Vagina (tissue), 2 donors: Measurements from ENCODE around the gene TRAF3IP1. TPM values are rescaled to one million over a fixed set of nuclear protein-coding genes. Genes with fewer than 3 reads are reported as not detected.
"Not testable (repeated sequence)": the region's sequence is repeated elsewhere in the genome, so short reads cannot be mapped to it uniquely, and the experiment has no call there.

Experiments used
- DNase-seq, 2 donors: peaks; one replicate each; pipeline ENCODE4 v3.0.0-alpha.2; 2017; ENCODE audit errors: extremely low spot score in 2 of 2
- H3K27ac ChIP-seq: fragments of 200-600 bp; sonication (generic); one replicate; pipeline ENCODE4 v1.5.1; 2019
- H3K27me3 ChIP-seq: fragments of 200-600 bp; sonication (generic); one replicate; pipeline ENCODE4 v1.5.1; 2019
- H3K36me3 ChIP-seq, 2 donors: fragments of 200-600 bp; sonication (generic); one replicate each; pipeline ENCODE4 v1.5.1; 2017 to 2019
- H3K4me1 ChIP-seq: fragments of 200-600 bp; sonication (generic); one replicate; pipeline ENCODE4 v1.5.1; 2019
- H3K4me3 ChIP-seq, 2 donors: fragments of 200-600 bp; sonication (generic); 1 replicate in 1 of 2; 2 replicates in 1 of 2; pipeline ENCODE4 v1.5.1; 2016 to 2019
- H3K9me3 ChIP-seq: fragments of 200-600 bp; sonication (generic); one replicate; pipeline ENCODE4 v1.5.1; 2019
- POLR2A ChIP-seq, 2 donors: fragments of 450-650 bp; IDR thresholded peaks; one replicate each; pipeline ENCODE4 v1.6.1; 2017; ENCODE audit warnings: antibody characterized with exemption in 2 of 2, mild to moderate bottlenecking in 2 of 2, moderate library complexity in 2 of 2
- POLR2AphosphoS5 ChIP-seq, 2 donors: sonication (generic); formaldehyde crosslinking; IDR thresholded peaks; one replicate each; pipeline ENCODE4 v1.9.0; 2017; ENCODE audit warnings: antibody characterized with exemption in 2 of 2, mild to moderate bottlenecking in 2 of 2, low read depth in 1 of 2; ENCODE audit not compliant: insufficient read depth in 1 of 2
- intact Hi-C: fragments of 100-400 bp; cut with DNase I; formaldehyde crosslinking; loops from one replicate; pipeline ENCODE4 v1.15.1; 2023
- total RNA-seq: library from RNA; depleted of rRNA; stranded (reverse); fragments of >200 nt; gene quantifications from one replicate; pipeline ENCODE4 v1.2.3, GENCODE V29; 2016
- TF ChIP-seq, protein P1 (sequence below), 3 experiments: fragments of 450-650 bp in 2 of 3; fragments of 200-600 bp in 1 of 3; sonication (generic) in 1 of 3; IDR thresholded peaks; one replicate each; pipeline ENCODE4 v1.5.1; 2017 to 2019; ENCODE audit warnings: antibody characterized with exemption in 3 of 3, mild to moderate bottlenecking in 2 of 3, moderate library complexity in 2 of 3

Gene TRAF3IP1
- total RNA-seq, 1 donor from 2014 or later: 10.3 TPM

DNA sequence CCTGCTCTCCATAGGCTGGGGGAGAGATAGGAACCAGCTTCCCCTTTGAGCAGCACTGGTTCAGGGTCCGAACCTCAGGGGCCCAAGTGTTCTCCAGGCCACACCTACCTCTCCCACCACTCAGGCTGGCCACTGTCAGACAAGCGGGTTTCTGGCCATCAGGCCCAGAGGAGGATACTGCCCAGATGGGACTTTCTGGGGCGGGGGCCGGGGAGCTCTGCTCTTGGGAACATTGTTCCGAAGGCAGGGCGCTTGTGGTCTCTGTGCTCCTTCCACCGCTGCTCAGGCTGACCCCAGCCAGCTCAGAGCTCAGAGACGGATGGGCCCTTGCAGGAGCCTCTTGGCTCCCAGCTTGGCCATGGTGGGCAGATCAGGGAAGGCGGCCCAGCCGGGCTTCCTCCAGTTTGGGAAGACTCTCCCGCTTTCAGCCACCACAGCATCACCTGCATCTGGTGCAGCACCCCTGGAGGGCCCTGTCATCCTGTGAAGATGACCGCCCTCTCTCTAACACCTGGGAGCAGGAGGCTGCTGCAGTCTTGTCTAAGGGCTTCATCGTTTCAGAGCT is 5.2 kb upstream of the TRAF3IP1 start:
- peaks cover 8% of the 10 kb centered on the region for H3K4me1 ChIP-seq
- TF ChIP-seq POLR2A (IDR thresholded peaks at IDR 0.05): no peak
- no peaks in the 10 kb centered on the region for H3K9me3 ChIP-seq
- no peak overlapping the region for H3K27ac ChIP-seq
- no peak for DNase-seq
- intact Hi-C loops: no loop called here
- H3K36me3 ChIP-seq: no peaks in the 10 kb centered on the region
- H3K4me3 ChIP-seq: no peak overlapping the region
- H3K27me3 ChIP-seq: no peaks in the 10 kb centered on the region

DNA sequence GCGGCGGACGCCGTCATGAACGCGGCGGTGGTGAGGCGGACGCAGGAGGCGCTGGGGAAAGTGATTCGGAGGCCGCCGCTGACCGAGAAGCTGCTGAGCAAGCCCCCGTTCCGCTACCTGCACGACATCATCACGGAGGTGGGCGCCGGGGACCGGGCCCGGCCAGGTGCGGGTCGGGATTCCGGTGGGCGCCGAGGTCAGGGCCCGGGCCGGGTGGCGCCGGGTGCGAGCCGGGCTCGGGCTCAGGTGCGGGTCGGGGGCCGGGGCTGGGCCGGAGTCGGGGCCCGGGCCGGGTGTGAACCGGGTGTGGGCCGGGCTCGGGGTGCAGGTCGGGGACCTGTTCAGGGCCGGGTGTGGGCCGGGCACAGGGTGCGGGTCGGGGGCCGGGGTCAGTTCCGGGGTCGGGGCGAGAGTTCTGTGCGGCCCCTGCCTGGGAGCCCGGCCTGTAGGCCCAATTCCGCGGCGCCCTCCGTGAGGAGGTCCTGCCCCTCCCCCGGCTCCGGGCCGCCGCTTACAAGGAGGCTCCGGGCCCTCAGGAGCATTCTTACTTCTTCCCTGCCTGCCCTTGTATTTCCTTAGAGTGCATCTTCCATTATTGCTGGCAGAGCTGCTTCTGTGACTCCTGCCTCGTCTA is 447 bp downstream of the TRAF3IP1 start:
- TF ChIP-seq, protein P1, sequence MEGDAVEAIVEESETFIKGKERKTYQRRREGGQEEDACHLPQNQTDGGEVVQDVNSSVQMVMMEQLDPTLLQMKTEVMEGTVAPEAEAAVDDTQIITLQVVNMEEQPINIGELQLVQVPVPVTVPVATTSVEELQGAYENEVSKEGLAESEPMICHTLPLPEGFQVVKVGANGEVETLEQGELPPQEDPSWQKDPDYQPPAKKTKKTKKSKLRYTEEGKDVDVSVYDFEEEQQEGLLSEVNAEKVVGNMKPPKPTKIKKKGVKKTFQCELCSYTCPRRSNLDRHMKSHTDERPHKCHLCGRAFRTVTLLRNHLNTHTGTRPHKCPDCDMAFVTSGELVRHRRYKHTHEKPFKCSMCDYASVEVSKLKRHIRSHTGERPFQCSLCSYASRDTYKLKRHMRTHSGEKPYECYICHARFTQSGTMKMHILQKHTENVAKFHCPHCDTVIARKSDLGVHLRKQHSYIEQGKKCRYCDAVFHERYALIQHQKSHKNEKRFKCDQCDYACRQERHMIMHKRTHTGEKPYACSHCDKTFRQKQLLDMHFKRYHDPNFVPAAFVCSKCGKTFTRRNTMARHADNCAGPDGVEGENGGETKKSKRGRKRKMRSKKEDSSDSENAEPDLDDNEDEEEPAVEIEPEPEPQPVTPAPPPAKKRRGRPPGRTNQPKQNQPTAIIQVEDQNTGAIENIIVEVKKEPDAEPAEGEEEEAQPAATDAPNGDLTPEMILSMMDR (IDR thresholded peaks at IDR 0.05): no peak
- H3K27me3 ChIP-seq: no peaks in the 10 kb centered on the region
- peaks cover 20% of the 10 kb centered on the region for H3K4me1 ChIP-seq
- DNase-seq: no peak
- peaks cover 0 to under 1% of the 10 kb centered on the region in 2 donors for H3K36me3 ChIP-seq
- peak overlapping the region; percentile 74 to 95 for H3K4me3 ChIP-seq
- intact Hi-C loops: no loop called here
- no peaks in the 10 kb centered on the region for H3K9me3 ChIP-seq
- H3K27ac ChIP-seq: peak overlapping the region; percentile 51

DNA sequence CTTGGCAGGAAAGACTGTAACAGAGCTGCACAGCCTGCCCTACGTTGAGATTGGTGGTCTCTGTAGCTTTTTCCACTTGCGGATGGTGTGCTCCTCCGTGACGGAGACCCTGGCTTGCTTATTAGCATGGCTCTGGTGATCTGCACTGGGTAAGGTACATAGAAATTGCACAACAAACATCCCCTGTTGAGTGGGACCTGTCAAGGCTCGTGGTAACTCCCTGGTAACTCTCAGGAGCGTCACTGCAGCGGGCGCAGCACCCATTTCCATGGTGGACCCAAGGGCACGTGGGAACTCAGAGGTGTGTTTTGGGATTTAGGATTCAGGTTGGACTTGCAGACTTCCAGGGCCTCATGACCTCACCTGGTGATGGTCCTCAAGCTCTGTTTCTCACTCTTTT is 1.1 kb downstream of the TRAF3IP1 start:
- peak overlapping the region; percentile 74 to 95 for H3K4me3 ChIP-seq
- H3K27me3 ChIP-seq: no peaks in the 10 kb centered on the region
- H3K4me1 ChIP-seq: peaks cover 20% of the 10 kb centered on the region
- peaks cover 0 to 7% of the 10 kb centered on the region in 2 donors for H3K36me3 ChIP-seq
- DNase-seq: no peak
- intact Hi-C loops: no loop called here
- no peak overlapping the region for H3K27ac ChIP-seq
- H3K9me3 ChIP-seq: no peaks in the 10 kb centered on the region
- TF ChIP-seq POLR2A (IDR thresholded peaks at IDR 0.05): no peak
- no peak for TF ChIP-seq POLR2AphosphoS5 (IDR thresholded peaks at IDR 0.05; ENCODE audit: insufficient read depth in 1 of 2, low read depth in 1 of 2)
- TF ChIP-seq, protein P1 (IDR thresholded peaks at IDR 0.05): no peak

DNA sequence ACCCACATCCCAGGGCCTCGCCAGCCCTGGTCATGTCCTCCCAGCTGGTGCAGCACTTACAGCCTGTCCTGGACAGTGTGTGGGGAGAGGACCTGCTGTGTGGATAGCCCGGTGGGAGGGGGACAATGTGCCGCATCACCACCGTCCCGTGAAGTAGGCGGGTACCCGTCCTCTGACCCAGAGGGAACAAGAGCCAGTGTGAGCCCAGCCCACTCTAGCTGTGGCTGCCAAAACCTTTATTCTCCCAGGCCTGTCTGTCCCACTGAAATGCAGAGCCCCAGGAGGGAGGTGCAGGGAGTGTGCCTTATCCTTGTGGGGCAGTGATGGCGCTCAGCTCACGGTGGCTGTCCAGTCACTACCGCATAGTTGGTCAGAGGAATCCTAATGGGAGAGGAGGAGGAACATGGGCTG is 1.7 kb downstream of the TRAF3IP1 start:
- no peak for DNase-seq
- intact Hi-C loops: no loop called here

DNA sequence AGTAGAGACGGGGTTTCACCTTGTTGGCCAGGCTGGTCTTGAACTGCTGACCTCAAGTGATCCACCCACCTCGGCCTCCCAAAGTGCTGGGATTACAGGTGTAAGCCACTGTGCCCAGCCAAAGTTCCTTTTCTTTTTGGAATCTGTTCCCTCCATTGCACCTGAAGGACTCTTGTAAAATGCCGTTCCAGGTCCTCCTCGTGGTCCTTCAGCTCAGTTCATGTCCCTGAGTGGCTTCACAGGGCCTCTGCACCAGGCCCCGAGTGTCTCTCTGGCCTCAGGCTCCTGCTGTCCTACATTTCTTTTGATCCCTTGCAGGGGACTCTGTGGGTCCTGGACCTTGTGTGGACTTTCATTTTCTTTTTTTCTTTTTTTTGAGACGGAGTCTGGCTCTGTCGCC is 3.9 kb downstream of the TRAF3IP1 start:
- DNase-seq, H3K27ac ChIP-seq, H3K4me3 ChIP-seq, H3K27me3 ChIP-seq, H3K9me3 ChIP-seq, intact Hi-C loops: not testable (repeated sequence)
- Histone ChIP-seq H3K36me3 (peaks cover 0 to 34% of the 10 kb centered on the region in 2 donors), H3K4me1 (peaks cover 20% of the 10 kb centered on the region)

More for the DNA sequence above, 1.7 kb downstream of the TRAF3IP1 start:
- Histone ChIP-seq H3K4me3 (no peak overlapping the region), H3K27ac (no peak overlapping the region), H3K4me1 (peaks cover 20% of the 10 kb centered on the region), H3K36me3 (peaks cover 0 to 12% of the 10 kb centered on the region in 2 donors), H3K27me3 (no peaks in the 10 kb centered on the region), H3K9me3 (no peaks in the 10 kb centered on the region)
- TF ChIP-seq, protein P1 (IDR thresholded peaks at IDR 0.05): no peak
- no peak for TF ChIP-seq POLR2AphosphoS5 (IDR thresholded peaks at IDR 0.05; ENCODE audit: insufficient read depth in 1 of 2, low read depth in 1 of 2)
- TF ChIP-seq POLR2A (IDR thresholded peaks at IDR 0.05): no peak

DNA sequence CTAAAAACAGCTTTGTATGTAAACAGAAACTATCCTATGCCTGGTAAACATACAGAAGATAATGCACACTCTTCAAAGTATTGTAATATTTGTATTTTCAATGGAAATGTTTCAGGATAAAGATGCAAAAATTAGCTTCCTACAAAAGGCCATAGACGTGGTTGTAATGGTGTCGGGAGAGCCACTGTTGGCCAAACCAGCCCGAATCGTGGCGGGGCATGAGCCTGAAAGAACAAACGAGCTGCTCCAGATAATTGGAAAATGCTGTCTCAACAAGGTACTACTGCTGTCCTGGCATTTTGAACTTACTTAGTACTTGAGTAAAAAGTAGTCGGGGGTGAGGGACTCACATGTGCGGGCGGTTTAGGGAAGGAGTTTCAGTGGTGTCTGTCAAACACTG is 5.4 kb downstream of the TRAF3IP1 start:
- TF ChIP-seq POLR2AphosphoS5 (IDR thresholded peaks at IDR 0.05; ENCODE audit: insufficient read depth in 1 of 2, low read depth in 1 of 2): no peak
- no peak for TF ChIP-seq POLR2A (IDR thresholded peaks at IDR 0.05)
- TF ChIP-seq, protein P1 (IDR thresholded peaks at IDR 0.05): no peak
- DNase-seq: no peak
- H3K9me3 ChIP-seq: no peaks in the 10 kb centered on the region
- H3K27me3 ChIP-seq: no peaks in the 10 kb centered on the region
- H3K4me1 ChIP-seq: peaks cover 12% of the 10 kb centered on the region
- H3K4me3 ChIP-seq: no peak overlapping the region
- H3K27ac ChIP-seq: no peak overlapping the region
- intact Hi-C loops: no loop called here
- H3K36me3 ChIP-seq: peaks cover 0 to 46% of the 10 kb centered on the region in 2 donors
